Heart left ventricle (tissue), 13 donors: ENCODE results near the gene SFSWAP.

Experiments
- CTCF ChIP-seq, 12 donors: fragments of 200-600 bp; sonication (generic) in 4 of 12; IDR thresholded peaks; one replicate each; pipeline versions ENCODE4 v1.5.0 to v1.8.0; 2018 to 2022; ENCODE audit warnings: antibody characterized with exemption in 12 of 12, mild to moderate bottlenecking in 5 of 12
- POLR2A ChIP-seq, 2 donors: fragments of 450-650 bp; IDR thresholded peaks; one replicate each; pipeline ENCODE4 v1.6.1; 2017; ENCODE audit warnings: antibody characterized with exemption in 2 of 2, mild to moderate bottlenecking in 2 of 2, moderate library complexity in 2 of 2
- donor health status: ischemic (EF 13 %, LVEDD 7.1; RV severe dilation, severe dysfunction).
- donor health status: DM: no; HTN: yes; CAD: no.
- donor health status: DM: no; HTN: no; CAD: no.
- donor health status: ischemic (EF 25% LVEDD 6.9; RV normal size, moderate dysfunction).
- donor health status: ischemic (EF 25% LVEDD 5.7; RV mildly dilated, moderate dysfunction).
- donor health status: ischemic (EF 35%, LVEDD 5.7; RV mildly dilated, moderate dysfunction).
- donor health status: nonischemic (EF 11% LVEDD 7.7; RV severe dilation, severe dysfunction).
- donor health status: DM: yes; HTN: yes; CAD: no.
- donor health status: PGD.
- donor health status: ischemic (EF 29% LVEDD 5.4; RV normal size, mild dysfunction).
- donor health status: nonischemic (EF 23%, LVEDD 6.1; RV moderate dilation, normal function).

GRCh38 chr12:131747276-131748177 is 36.6 kb downstream of the SFSWAP start:
- TF ChIP-seq CTCF (IDR thresholded peaks at IDR 0.05) (no peak), POLR2A (IDR thresholded peaks at IDR 0.05) (no peak)
